ENCODE measurements around the gene WRNIP1.
"Not testable (repeated sequence)": the region's sequence is repeated elsewhere in the genome, so short reads cannot be mapped to it uniquely, and the experiment has no call there.

The WRNIP1 gene

DNA sequence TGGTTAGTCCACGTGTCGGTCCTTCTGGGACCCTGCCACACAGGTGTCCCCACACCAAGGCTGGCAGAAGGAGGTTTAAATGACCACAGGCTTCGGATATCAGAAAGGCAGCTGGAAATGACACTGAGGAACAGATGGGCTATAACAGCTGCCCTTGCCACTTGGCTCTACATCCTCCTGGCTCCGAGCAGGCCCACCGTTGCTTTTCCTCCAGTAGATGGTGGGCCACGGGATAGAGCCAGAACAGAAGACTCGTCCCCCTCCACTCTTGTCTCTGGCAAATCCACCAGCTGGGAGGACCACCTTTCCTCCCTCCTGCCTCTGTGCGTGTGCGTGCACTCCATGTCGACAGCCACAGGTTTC lies 17.6 kb downstream of the WRNIP1 start:
- DNase-seq, result no peak

DNA sequence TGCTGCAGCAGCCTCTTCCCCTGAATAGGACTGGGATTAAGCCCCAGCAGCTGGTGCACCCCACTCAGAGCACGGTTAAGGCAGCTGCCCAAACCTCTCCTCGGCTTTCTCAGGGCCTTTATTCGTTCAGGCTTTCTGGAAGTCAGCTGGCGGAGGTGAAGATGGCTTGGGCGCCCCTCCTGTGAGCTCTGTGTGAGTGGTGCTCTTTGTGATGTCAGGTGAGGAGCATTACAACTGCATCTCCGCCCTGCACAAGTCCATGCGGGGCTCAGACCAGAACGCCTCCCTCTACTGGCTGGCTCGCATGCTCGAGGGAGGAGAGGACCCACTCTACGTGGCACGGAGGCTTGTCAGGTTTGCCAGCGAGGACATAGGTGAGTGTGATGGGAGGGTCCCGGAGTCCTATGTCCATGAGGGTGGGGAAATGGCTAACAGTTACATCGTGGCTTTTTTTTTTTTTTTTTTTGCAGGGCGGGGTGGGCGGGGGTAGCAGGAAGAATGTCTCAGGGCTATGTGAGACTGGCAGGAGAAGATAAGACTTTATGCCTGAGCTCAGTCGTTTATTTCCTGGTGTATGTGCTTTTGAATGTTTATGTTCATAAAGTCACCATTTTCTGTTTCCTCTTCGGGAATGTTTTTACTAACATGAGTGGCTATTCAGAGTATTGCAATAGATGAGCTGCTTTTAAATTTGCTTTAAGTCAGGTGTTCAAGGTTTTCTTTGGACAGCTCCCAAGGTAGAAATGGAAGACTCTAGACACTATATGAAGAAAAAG lies 18.2 kb downstream of the WRNIP1 start:
- no peak for DNase-seq

DNA sequence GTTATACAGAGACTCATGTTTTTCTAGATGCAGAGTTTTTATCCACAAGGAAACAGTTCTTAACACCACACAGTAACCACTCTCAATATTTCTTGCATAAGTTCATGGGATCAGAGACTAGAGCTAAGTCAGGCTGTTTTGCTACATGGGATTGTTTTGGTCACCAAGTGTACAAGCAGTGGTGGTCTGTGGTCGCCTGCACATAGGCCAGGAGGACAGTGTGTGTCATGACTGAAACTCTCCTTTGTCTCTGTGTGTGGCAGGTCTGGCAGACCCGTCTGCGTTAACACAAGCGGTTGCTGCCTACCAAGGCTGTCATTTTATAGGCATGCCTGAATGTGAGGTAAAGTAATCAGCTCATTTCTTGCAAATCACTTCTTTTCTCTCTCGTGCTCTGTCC lies 18.9 kb downstream of the WRNIP1 start:
- no peak for DNase-seq

DNA sequence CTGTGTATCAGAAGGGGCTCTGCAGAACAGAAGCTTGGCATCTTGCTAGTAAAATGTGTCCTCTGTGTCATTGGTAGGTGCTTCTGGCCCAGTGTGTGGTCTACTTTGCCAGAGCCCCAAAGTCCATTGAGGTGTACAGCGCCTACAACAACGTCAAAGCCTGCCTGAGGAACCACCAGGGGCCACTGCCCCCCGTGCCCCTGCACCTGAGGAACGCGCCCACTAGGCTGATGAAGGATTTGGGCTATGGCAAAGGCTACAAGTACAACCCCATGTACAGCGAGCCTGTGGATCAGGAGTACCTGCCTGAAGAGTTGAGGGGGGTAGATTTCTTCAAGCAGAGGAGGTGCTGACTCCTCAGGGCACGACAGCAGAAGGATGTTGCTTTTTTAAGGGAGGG lies 19.7 kb downstream of the WRNIP1 start:
- no peak for DNase-seq

DNA sequence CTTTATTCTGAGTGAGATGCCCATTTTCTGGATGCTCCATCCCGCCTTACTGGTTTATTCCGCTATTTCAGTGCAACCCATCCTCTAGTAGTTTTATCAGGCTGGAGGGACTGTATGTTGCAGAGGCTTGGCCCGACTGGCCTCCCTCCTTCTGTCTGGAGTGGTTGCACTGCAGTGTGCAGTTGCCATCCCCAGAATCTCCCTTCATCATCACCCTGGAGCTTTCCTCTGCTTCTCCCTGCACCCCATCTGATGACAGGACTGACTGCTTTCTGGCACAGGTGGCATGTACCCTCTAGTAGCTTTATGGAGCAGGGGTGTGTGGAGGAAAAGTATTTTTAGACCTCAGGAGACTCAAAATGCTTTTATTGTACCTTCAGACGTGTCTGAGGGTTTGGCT lies 21.1 kb downstream of the WRNIP1 start:
- DNase-seq, result no peak

DNA sequence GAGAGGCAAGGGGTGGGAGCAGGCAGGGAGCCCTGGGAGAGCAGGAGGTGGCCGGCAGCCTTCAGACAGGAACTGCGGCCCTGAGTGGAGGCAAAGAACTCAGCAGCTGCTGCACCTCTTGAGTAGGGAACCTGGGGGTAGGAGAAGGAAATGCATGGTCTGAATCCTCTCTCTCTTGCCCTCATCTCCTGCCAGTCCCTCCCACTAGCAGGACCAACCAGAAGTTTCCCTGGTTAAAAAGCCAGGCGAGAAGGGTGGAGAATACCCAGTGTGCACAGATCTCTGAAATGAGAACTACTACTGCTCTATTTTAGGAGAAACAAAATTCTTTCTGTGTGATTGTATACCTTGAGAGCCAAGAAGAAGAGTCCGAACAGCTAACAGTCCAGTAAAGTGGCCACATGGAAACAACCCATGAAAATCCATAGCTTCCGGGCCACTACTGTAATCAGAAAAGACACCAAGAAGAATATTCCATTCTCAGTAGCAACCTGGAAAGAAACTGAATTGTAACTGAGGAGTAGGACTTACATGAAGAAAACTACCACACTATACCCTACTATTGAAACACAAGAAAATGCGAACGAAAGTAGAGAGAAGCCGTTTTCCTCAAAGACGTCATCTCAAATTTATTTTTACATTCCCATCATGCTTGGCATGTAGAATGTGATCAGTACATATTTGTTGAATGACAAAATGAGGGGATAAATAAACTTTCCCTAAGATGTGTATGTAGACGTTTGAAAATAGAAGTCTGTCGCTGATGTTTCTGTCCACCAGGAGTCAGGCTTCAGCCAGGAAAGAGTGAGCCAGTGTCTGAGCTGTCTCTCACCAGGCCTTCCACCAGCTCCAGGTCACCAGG lies 25.6 kb downstream of the WRNIP1 start:
- DNase-seq, result peak in 34 of 58 donors; percentile 13 to 70 (median 37)

DNA sequence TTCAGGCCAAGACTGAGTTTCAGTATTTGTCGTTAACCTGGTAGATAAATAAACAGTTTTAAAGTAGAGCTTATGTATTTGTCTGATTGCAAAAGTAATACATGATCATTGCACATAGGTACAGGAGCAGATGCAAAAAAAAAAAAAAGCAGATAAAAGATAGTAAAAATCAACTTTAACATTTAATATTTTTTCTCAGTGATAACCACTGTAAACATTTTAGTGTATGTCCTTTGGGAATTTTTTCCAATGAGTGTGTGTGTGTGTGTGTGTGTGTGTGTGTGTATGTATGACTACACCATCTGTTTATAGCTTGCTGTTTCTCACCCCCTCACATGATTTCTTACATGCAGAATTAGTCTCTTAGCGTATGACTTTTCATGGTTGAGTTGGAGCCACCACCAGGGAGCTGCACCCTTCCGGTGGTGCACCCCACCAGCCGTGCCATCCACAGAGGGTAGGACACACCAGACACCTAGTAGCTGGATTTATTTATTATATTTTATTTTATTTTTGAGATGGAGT lies 26.3 kb downstream of the WRNIP1 start:
- no peak for DNase-seq

DNA sequence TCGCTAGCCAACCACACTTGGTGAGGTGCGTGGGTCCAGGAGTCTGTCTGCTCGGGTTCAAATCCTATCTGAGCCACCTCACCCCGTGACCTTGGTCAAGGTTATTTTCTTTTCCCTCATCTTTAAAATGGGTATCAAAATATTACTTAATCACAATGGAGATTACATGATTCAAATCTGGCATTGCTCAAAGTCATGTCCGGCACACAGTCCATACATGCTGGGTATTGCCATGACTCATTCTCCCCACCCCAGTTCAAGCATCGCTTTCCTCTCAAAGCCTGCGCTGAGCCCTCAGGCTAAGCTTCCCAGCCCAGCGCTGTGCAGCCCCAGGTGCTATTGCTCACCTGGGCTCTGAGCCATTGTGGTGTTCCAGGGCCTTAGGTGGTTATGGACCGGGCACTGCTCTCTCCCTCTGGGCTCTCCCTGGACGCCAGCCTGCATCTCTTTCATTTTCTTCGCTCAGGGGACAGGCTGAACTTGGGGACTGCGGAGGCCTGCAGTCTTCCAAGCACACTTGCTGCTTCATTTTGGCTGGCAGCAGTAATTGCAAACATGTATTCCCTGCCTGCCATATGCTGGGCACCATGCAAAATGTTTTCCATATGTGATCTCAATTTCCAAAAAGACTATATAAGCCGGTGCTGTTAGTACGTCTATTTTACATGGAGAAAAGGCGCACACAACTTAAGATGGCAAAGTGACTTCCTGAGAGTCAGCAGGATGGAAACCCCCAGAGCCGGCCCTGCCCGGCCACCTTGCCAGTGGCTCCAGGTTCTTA lies 27.3 kb downstream of the WRNIP1 start:
- peak in 4 of 58 donors; percentile 16 to 29 (median 22) for DNase-seq

DNA sequence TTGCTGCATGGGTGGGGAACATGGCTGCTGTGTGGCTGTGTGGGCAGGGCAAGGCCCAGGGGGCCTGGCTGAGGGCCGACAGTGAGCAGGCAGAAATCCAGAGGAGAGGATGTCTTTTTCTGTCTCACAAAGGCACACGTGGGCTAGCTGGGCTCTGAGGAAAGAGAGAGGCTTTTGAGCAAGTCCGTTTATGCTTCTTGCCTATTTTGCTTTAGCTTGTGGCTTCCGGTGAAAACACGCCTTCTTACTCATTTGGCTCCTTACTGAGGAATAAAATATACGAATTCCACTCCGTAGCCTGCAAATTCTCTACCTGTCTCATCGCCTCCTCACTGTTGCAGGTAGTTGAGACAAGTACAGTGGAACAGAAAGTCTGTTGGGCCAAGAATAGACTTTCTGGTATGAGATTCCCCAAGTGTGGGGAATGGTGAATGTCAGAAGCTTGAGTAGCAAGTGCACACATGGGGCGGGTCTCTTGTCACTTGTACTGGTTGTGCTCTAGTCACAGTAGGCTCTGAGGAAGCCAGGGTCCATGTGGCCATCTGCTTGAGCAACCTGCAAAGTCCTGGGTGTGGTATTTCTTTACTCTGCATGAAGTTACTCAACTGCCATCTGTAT lies 28.4 kb downstream of the WRNIP1 start:
- DNase-seq, result peak in 21 of 58 donors; percentile 12 to 63 (median 26)

DNA sequence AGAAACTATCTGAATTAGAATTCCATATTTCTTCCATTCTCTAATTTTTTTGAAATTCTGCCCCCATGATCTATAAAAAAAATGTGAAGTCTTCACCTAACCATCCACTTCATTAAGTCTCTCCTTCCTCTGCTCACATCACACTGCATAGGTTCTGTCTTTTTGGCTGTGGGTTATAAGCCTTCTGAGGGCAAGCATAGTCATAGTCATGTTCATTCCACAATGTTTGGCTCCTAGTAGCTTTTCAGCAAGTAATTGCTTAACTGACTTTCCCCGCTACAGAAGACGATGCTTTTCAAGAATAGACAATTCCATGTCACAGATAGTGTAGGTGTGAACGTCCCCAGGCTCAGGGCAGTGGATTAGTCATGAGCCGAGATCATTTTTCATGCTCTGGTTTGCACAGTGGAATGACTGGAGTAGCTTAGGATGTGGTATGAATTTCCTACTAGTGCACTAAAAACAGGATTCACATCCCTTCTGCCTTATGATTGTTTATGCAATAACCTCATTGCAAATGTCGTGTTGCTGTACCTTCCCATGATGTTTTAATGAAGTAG lies 29.1 kb downstream of the WRNIP1 start:
- DNase-seq, result no peak

DNA sequence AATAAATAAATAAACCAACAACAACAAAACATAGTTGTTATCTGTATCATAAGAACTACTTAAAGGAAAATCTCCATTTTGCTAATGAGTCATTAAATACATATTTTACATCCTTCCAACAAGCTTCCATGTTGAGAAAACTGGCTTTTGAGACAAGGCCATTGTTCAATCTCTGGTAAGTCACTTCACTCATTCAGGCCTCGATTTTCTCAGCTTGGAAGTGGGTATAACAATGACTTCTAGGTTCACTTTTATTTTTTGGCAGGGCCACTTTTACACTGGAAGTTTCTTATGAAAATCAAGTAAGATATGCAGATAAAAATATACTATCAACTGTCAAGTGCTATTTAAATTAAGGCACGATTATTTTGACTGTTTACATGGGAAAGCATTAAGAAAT lies 30.0 kb downstream of the WRNIP1 start:
- no peak for DNase-seq

DNA sequence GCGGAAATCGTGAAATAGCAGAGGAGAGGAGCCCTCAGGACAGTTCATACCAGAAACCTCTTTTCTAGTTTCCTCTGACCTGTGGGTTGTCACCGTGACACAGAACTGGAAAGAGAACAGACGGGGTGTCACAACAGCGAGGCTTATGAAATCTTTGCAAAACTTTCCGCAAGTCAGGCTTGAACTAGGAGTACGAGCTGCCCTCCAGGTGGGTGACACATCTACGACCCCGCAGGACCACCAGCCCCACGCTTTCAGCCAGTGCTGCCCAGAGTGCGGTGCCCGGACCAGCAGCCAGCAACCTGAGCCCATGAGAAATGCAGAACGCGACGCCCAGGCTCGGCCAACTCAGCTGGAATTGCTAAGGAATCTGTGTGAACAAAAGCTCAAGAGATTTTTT lies 30.8 kb downstream of the WRNIP1 start:
- DNase-seq, result no peak

DNA sequence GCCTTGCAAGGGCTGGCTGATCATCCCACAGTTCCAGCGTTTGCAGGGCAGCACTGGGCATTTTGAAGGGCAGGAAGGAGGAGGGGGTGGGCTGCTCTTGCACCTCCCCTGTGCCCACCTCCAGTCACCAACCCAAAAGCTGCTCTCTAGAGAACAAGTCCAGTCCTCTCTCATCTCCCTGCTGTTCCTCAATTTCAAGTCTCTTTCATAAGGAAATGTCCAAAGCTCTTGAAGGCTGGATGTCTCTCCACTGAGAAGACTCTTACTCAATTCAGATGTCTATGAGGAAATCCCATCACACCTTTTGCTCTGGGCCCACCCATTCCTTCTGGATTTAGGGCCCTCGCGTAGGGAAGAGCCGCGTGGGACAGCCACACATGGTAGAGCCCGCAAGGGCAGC lies 31.7 kb downstream of the WRNIP1 start:
- DNase-seq, result no peak

DNA sequence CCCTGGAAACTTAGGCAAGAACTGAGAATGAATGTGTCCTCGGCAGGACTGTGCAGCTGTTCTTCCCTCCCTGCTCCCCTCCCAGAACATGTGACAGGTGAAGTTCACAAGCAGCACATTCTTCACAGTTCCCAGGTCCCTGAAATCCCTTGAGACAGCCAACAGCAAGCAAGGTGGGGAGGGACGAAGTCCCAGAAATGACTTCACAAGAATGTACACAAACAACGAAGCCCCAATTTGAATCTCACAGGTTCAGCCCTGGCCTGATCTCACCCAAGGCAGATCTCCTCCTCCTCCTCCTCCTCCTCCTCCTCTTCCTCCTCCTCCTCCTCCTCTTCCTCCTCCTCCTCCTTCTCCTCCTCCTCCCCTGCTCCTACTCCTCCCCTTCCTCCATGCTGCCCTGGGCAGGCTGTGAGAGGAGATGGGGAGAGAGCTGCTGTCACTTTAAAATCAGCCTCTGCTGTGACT lies 32.4 kb downstream of the WRNIP1 start:
- DNase-seq, result no peak

DNA sequence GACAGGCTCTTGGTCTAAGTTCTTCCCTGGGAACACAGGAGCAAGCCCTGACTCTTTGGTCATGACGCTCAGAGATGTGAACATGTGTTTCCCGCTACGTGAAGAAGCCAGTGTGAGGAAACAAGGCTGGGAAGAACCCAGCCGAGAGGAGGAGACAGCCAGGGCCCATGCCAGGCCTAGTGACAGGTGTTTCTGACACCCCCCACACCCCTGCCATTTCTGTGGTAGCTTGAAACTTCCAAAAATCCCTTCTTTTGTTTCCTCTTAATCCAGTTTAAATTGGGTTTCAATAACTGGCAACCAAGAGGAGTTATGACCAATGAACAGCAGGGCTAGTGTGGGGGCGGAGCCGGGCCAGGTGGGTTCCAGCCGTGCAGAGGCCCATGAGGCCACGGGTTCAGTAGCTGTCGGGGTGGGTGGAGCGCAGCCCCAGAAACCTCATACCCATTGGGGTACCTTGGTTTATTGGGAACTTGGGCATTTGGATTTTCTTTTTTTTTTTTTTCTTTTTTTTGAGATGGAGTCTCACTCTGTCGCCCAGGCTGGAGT lies 33.5 kb downstream of the WRNIP1 start:
- no peak for DNase-seq

DNA sequence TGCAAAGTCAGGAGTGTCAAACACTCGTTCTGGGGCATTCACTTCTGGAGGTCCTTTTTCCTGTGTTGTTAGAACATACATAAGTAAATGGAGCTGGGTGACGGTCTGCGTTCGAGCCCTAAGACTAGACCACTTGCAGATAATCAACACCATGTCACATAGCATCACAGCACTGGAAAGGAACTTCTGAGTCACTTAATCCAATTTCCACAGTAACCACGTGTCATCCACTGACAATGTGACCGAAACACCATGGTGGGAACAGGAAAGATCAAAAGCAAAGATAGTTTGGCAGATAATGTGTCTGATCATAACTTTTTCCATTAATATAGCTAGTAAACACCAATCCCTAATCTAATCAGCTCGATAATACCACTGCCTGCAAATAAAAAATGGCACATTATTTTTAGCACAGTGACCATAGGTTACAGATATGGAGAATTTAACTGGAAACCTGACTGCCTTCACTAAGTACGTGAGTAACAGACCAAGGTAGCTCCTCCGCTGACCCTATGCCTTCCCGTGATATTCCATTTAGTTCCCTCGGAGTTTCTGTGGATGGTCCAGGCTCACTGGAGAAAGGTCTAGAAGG lies 34.8 kb downstream of the WRNIP1 start:
- DNase-seq, result no peak

DNA sequence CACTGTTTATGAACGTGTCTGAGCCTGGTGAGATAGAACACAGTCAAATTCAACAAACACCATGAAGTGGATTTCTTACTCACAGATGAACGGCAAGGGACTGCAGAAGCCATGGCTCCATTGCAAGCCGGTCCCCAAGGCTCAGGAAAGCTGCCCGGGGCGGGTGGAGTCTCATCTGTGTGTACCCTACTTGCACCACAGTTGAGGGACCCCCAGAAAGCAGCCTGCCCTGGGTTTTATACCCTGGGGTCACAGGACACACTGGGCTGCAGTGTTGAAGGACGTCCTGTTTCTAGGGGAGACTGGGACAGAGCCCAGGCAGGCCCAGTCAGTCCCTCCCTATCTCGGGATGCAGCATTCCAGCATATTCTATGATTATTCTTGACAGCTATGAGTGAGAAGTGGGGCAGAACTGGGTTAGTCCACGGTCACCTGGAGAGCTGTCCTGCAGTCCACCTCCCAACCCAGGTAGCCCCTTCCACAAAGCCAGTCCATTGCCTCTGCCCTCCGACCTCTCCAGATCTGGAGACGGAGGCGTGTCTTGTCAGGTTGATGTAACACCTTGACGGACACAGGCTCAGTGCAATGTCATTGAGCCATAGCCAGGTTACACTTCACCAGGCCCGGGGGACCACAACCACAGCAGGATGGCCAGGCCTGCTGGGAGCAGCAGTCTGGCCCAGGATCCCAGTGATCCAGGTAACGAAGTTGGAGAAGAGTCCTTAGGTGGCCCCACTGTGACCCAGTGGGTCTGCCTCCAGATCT lies 35.5 kb downstream of the WRNIP1 start:
- DNase-seq, result no peak

DNA sequence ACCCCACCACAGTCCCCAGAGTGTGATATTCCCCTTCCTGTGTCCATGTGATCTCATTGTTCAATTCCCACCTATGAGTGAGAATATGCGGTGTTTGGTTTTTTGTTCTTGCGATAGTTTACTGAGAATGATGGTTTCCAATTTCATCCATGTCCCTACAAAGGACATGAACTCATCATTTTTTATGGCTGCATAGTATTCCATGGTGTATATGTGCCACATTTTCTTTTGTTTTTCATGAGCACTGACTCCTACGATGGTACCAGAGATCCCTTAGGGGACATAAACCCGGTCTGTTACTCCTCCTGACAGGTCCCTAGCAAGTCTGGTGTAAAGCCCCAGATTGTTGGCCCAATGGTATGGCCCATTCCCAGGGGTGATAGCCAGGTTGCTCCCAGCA lies 36.5 kb downstream of the WRNIP1 start:
- not testable (repeated sequence) for DNase-seq

DNA sequence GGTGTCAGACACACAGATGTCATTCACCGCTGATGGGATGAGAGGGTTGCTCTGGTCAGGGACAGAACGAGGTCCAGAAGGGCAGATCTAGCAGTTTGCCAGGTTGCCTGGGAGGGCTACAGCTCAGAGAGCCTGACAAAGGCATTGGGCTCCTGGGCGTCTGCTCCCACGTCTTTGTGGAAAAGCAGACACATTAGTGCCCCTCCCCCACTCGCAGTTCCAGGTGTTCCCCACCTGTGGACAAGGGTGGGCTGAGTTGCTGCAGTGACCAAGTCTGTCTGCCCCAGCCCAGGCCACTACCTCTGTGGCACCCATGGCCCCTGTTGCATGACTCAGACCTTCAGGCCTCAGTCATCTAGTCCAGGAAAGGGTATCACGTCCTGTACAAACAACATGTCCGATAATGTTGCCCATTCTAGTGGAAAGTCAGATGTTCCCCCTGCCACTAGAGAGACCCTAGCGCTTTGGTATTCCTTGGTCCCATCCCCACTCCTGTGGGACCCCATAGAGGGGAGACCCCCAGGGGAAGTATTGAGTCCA lies 37.4 kb downstream of the WRNIP1 start:
- no peak for DNase-seq

Data from anterior cingulate cortex (tissue), 58 donors.